SU-DHL-6 (cell line): ENCODE data around the gene RHBDF2.

Source experiments
- CTCF ChIP-seq: fragments of 200-600 bp; sonication (generic); IDR thresholded peaks from one replicate; pipeline ENCODE4 v1.5.1; 2017; ENCODE audit warnings: antibody characterized with exemption, mild to moderate bottlenecking, low read length, moderate library complexity; ENCODE audit not compliant: insufficient read depth, poor library complexity, severe bottlenecking
- EZH2phosphoT487 ChIP-seq: fragments of 200-600 bp; sonication (generic), shearing (Covaris generic); conservative IDR thresholded peaks from 2 replicates; pipeline ENCODE4 v1.6.1; 2018; ENCODE audit warnings: mild to moderate bottlenecking, antibody characterized with exemption, low read length, moderate library complexity, mixed read lengths

GRCh38 chr17:76449126-76449525, 52.1 kb downstream of the RHBDF2 start:
- TF ChIP-seq CTCF (no peak), EZH2phosphoT487 (no peak)
